HepG2 (cell line): ENCODE measurements around the gene EPS8. TPM values are rescaled to one million over a fixed set of nuclear protein-coding genes. Genes with fewer than 3 reads are reported as not detected.

Source experiments
- EHMT2 ChIP-seq: fragments of 200-600 bp; sonication (generic); IDR thresholded peaks from 2 replicates; pipeline ENCODE4 v1.7.0; 2017; ENCODE audit warnings: antibody characterized with exemption, low read depth, low read length, borderline replicate concordance
- ELF3 ChIP-seq: IDR thresholded peaks from 2 replicates; pipeline ENCODE4 v1.6.1; 2016; ENCODE audit warnings: missing genetic modification reagents, missing compliant biosample characterization
- TEAD3 ChIP-seq: optimal IDR thresholded peaks from 2 replicates; pipeline ENCODE3; 2016; ENCODE audit warnings: borderline replicate concordance
- ZBTB7B ChIP-seq: sonication (generic); formaldehyde crosslinking; IDR thresholded peaks from 2 replicates; pipeline ENCODE4 v1.4.0; 2020; ENCODE audit warnings: missing genetic modification reagents
- ZNF569 ChIP-seq: sonication (generic); formaldehyde crosslinking; IDR thresholded peaks from 2 replicates; pipeline ENCODE4 v1.5.0; 2020; ENCODE audit warnings: mild to moderate bottlenecking, missing genetic modification reagents, moderate library complexity, borderline replicate concordance
- polyA plus RNA-seq, 8 experiments: library from polyadenylated mRNA; depleted of rRNA in 3 of 8; stranded (reverse) in 7 of 8; unstranded in 1 of 8; fragments of >200 nt; fragmentation: Illumina TruSeq in 4 of 8; extraction: Trizol in 4 of 8; gene quantifications; 2 replicates each; pipeline versions ENCODE4 v1.2.1 to v1.2.3, GENCODE V29; 2011 to 2016; ENCODE audit warnings: low read depth in 4 of 8, missing spikeins in 1 of 8, mixed read lengths in 1 of 8; ENCODE audit not compliant: insufficient read depth in 1 of 8
- total RNA-seq, 5 experiments: library from RNA; depleted of rRNA; stranded (reverse); fragments of >200 nt; fragmentation: Illumina TruSeq; extraction: Trizol; gene quantifications; 2 replicates each; pipeline ENCODE4 v1.2.3, GENCODE V29; 2016; ENCODE audit warnings: low read depth in 1 of 5
- TF ChIP-seq, protein P1 (sequence below): sonication (generic); formaldehyde crosslinking; IDR thresholded peaks from 2 replicates; pipeline ENCODE4 v1.5.1; 2020; ENCODE audit warnings: mild to moderate bottlenecking, moderate library complexity, missing genetic modification reagents
- TF ChIP-seq, protein P2 (sequence below): IDR thresholded peaks from 2 replicates; pipeline ENCODE4 v1.6.1; 2012; ENCODE audit warnings: low read length, improper control_type of control experiment

EPS8 gene
- total and polyA plus RNA-seq, 2 of the 13 experiments (the other 11 are each of a cell fraction or from before 2014, with no cell fraction given), result 37.1 to 43.4 TPM

DNA sequence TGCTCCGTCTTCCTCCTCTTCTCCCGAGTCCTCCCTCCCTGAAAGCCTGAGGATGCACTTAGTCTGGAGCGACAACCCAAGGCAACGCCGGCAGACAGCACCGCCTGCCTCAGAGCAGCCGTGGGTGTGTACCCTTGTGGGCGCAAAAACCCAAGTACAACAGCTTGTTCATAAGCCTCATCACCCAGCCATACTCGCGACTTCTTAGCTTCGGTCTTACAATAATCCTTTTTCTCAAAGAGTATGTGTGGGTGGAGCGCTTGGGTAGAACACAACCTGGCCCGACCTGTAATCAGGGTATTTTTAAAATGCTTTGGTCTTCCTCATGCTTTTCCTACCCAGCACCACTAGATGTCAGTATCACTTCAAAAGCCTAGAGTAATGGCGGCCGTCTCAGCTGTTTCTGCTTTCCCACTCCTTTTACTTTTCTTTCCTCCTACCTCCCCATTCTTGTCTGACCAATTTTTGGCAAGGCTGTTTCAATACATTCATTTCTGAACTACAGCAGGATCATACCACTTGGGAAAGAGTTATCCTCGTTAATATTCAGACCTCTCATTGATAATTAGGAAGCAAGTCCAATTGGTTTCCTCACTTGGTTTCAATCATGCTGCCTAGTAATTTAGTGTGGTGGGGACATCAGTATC, 198.9 kb downstream of the EPS8 start (continued):
- TF ChIP-seq ZBTB7B (CRISPR knock-in tag) (no peak), ELF3 (CRISPR knock-in tag) (peak; percentile 68; the same call in 1 of the 2 replicates), EHMT2 (no peak), TEAD3 (CRISPR knock-in tag) (peak; percentile 43), ZNF569 (CRISPR knock-in tag) (no peak)
- TF ChIP-seq, protein P1, sequence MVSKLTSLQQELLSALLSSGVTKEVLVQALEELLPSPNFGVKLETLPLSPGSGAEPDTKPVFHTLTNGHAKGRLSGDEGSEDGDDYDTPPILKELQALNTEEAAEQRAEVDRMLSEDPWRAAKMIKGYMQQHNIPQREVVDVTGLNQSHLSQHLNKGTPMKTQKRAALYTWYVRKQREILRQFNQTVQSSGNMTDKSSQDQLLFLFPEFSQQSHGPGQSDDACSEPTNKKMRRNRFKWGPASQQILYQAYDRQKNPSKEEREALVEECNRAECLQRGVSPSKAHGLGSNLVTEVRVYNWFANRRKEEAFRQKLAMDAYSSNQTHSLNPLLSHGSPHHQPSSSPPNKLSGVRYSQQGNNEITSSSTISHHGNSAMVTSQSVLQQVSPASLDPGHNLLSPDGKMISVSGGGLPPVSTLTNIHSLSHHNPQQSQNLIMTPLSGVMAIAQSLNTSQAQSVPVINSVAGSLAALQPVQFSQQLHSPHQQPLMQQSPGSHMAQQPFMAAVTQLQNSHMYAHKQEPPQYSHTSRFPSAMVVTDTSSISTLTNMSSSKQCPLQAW (CRISPR knock-in tag), result peak; percentile 52; the same call in 1 of the 2 replicates
- TF ChIP-seq, protein P2, sequence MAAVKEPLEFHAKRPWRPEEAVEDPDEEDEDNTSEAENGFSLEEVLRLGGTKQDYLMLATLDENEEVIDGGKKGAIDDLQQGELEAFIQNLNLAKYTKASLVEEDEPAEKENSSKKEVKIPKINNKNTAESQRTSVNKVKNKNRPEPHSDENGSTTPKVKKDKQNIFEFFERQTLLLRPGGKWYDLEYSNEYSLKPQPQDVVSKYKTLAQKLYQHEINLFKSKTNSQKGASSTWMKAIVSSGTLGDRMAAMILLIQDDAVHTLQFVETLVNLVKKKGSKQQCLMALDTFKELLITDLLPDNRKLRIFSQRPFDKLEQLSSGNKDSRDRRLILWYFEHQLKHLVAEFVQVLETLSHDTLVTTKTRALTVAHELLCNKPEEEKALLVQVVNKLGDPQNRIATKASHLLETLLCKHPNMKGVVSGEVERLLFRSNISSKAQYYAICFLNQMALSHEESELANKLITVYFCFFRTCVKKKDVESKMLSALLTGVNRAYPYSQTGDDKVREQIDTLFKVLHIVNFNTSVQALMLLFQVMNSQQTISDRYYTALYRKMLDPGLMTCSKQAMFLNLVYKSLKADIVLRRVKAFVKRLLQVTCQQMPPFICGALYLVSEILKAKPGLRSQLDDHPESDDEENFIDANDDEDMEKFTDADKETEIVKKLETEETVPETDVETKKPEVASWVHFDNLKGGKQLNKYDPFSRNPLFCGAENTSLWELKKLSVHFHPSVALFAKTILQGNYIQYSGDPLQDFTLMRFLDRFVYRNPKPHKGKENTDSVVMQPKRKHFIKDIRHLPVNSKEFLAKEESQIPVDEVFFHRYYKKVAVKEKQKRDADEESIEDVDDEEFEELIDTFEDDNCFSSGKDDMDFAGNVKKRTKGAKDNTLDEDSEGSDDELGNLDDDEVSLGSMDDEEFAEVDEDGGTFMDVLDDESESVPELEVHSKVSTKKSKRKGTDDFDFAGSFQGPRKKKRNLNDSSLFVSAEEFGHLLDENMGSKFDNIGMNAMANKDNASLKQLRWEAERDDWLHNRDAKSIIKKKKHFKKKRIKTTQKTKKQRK, result no peak
- TF ChIP-seq, all 625 proteins: peak for 35
